WERI-Rb-1 (cell line): Measurements from ENCODE around the gene NOC4L.
A peak's percentile ranks its signal among the peaks of the same experiment; 100 is the strongest.

Experiments
- DNase-seq: peaks from one replicate; pipeline ENCODE4 v3.0.0-alpha.2; 2020
- H3K27ac ChIP-seq: fragments of 250-450 bp; sonication (Bioruptor Pico); 2 replicates; pipeline ENCODE4 v1.5.1; 2020; ENCODE audit warnings: mild to moderate bottlenecking, moderate library complexity
- H3K27me3 ChIP-seq: fragments of 250-450 bp; sonication (Bioruptor Pico); 2 replicates; pipeline ENCODE4 v1.5.1; 2021; ENCODE audit warnings: mild to moderate bottlenecking, low read depth, moderate library complexity; ENCODE audit not compliant: insufficient read depth, severe bottlenecking
- H3K36me3 ChIP-seq: fragments of 250-450 bp; sonication (Bioruptor Pico); 2 replicates; pipeline ENCODE4 v1.5.1; 2020; ENCODE audit warnings: mild to moderate bottlenecking, moderate library complexity
- H3K4me3 ChIP-seq: 2 replicates; pipeline ENCODE4 v1.5.1; 2011; ENCODE audit warnings: low read depth, mild to moderate bottlenecking, control low read depth, low read length
- H3K9me3 ChIP-seq: fragments of 250-450 bp; sonication (Bioruptor Pico); 2 replicates; pipeline ENCODE4 v1.5.1; 2021; ENCODE audit warnings: mild to moderate bottlenecking, moderate library complexity; ENCODE audit not compliant: severe bottlenecking
- CTCF ChIP-seq: IDR thresholded peaks from 2 replicates; pipeline ENCODE4 v1.5.1; 2011; ENCODE audit warnings: low read depth, mild to moderate bottlenecking, control low read depth, inconsistent platforms, low read length

NOC4L gene

GRCh38 chr12:132117558-132117875 lies 26.7 kb upstream of the NOC4L start:
- H3K27me3 ChIP-seq: no peaks in the 10 kb centered on the region
- H3K9me3 ChIP-seq: no peaks in the 10 kb centered on the region
- H3K27ac ChIP-seq: no peak overlapping the region
- DNase-seq: peak; percentile 45
- no peak for TF ChIP-seq CTCF
- H3K4me3 ChIP-seq: no peak overlapping the region
- H3K36me3 ChIP-seq: peaks cover 26% of the 10 kb centered on the region

- Histone ChIP-seq H3K4me3 (no peak overlapping the region), H3K27me3 (no peaks in the 10 kb centered on the region), H3K36me3 (peaks cover 21% of the 10 kb centered on the region), H3K9me3 (no peaks in the 10 kb centered on the region), H3K27ac (no peak overlapping the region)
- DNase-seq: no peak
- TF ChIP-seq CTCF: no peak
Measured at GRCh38 chr12:132118876-132119275, 25.4 kb upstream of the NOC4L start.

GRCh38 chr12:132121283-132121682 lies 23.0 kb upstream of the NOC4L start:
- H3K4me3 ChIP-seq: no peak overlapping the region
- no peak for DNase-seq
- peaks cover 21% of the 10 kb centered on the region for H3K36me3 ChIP-seq
- H3K9me3 ChIP-seq: no peaks in the 10 kb centered on the region
- no peak overlapping the region for H3K27ac ChIP-seq
- no peaks in the 10 kb centered on the region for H3K27me3 ChIP-seq
- no peak for TF ChIP-seq CTCF

- H3K27me3 ChIP-seq: no peaks in the 10 kb centered on the region
- H3K9me3 ChIP-seq: peaks cover 5% of the 10 kb centered on the region
- no peak for DNase-seq
- no peak overlapping the region for H3K4me3 ChIP-seq
- H3K27ac ChIP-seq: no peak overlapping the region
- H3K36me3 ChIP-seq: peaks cover 39% of the 10 kb centered on the region
- no peak for TF ChIP-seq CTCF
Measured at GRCh38 chr12:132123970-132124765, 20.1 kb upstream of the NOC4L start.

- H3K9me3 ChIP-seq: peaks cover 5% of the 10 kb centered on the region
- H3K27ac ChIP-seq: no peak overlapping the region
- no peak for TF ChIP-seq CTCF
- no peaks in the 10 kb centered on the region for H3K27me3 ChIP-seq
- no peak for DNase-seq
- peaks cover 39% of the 10 kb centered on the region for H3K36me3 ChIP-seq
- H3K4me3 ChIP-seq: no peak overlapping the region
Measured at GRCh38 chr12:132124766-132125425, 19.4 kb upstream of the NOC4L start.
